Kidney (tissue), 14 donors: ENCODE results near the gene ZSWIM6. TPM values are rescaled to one million over a fixed set of nuclear protein-coding genes. Genes with fewer than 3 reads are reported as not detected.

Source experiments
- DNase-seq, 5 donors: peaks; one replicate each; pipeline ENCODE4 v3.0.0-alpha.2; 2013 to 2020
- FAIRE-seq: peaks from 2 replicates; lab custom pipeline; 2012; peaks lifted over from hg19 to GRCh38; lab: Jason Lieb, UNC
- H3K27ac ChIP-seq, 2 donors: one replicate each; pipeline ENCODE4 v1.7.0; 2013; ENCODE audit warnings: low read depth in 2 of 2, low read length in 2 of 2, inconsistent platforms in 1 of 2
- H3K27me3 ChIP-seq: one replicate; pipeline ENCODE4 v1.7.1; 2013; ENCODE audit warnings: low read length, inconsistent platforms; ENCODE audit not compliant: control insufficient read depth, insufficient read depth
- H3K36me3 ChIP-seq, 3 donors: one replicate each; pipeline versions ENCODE4 v1.7.0 to v1.7.1; 2013; ENCODE audit warnings: low read length in 3 of 3, control low read depth in 1 of 3, inconsistent platforms in 1 of 3; ENCODE audit not compliant: insufficient read depth in 3 of 3, control insufficient read depth in 2 of 3
- H3K4me1 ChIP-seq, 3 donors: one replicate each; pipeline versions ENCODE4 v1.7.0 to v1.7.1; 2013; ENCODE audit warnings: low read length in 3 of 3, inconsistent platforms in 1 of 3, low read depth in 1 of 3; ENCODE audit not compliant: control insufficient read depth in 2 of 3, insufficient read depth in 2 of 3
- H3K4me3 ChIP-seq, 3 donors: one replicate each; pipeline versions ENCODE4 v1.7.0 to v1.8.1; 2013; ENCODE audit warnings: low read length in 3 of 3, control low read depth in 1 of 3, inconsistent platforms in 1 of 3
- H3K9ac ChIP-seq, 3 donors: one replicate each; pipeline versions ENCODE4 v1.7.0 to v1.7.1; 2013; ENCODE audit warnings: low read length in 3 of 3, control low read depth in 1 of 3, inconsistent platforms in 1 of 3
- H3K9me3 ChIP-seq, 3 donors: one replicate each; pipeline versions ENCODE4 v1.7.0 to v1.7.1; 2013; ENCODE audit warnings: low read length in 3 of 3, control low read depth in 1 of 3, inconsistent platforms in 1 of 3; ENCODE audit not compliant: control insufficient read depth in 2 of 3, insufficient read depth in 1 of 3
- intact Hi-C: fragments of 100-400 bp; cut with DNase I; formaldehyde crosslinking; loops from one replicate; pipeline ENCODE4 v1.11.1; 2022
- polyA plus RNA-seq: library from polyadenylated mRNA; stranded (reverse); fragments of 350-450 nt; fragmentation: Illumina TruSeq; extraction: RNeasy Lipid Tissue Mini Kit (QIAGEN cat#74804); gene quantifications from one replicate; pipeline ENCODE4 v1.2.3, GENCODE V29; 2014; ENCODE audit warnings: low read depth, low replicate concordance; ENCODE audit not compliant: insufficient read depth
- total RNA-seq: library from RNA; stranded (reverse); fragmentation: NEBNext Ultra II Directional; extraction: Animal tissue kit (Norgen Biotek cat#: 25700); gene quantifications from one replicate; pipeline ENCODE4 v1.2.1, GENCODE V29; 2021
- TF ChIP-seq, protein P1 (sequence below): IDR thresholded peaks from 3 replicates; pipeline ENCODE4 v1.5.1; 2012; ENCODE audit warnings: mild to moderate bottlenecking, moderate library complexity, borderline replicate concordance; ENCODE audit not compliant: insufficient read depth; ENCODE audit errors: extremely low read depth
- donor health status: control.
- donor health status: control.
- donor health status: control.
- donor health status: control.
- donor health status: control.
- donor health status: DM: yes; HTN: yes; CAD: no.
- donor health status: Normal renal cell carcinoma (clear cell type).

Gene ZSWIM6
- total and polyA plus RNA-seq, 2 donors from 2014 or later: 2.9 to 20.3 TPM

DNA sequence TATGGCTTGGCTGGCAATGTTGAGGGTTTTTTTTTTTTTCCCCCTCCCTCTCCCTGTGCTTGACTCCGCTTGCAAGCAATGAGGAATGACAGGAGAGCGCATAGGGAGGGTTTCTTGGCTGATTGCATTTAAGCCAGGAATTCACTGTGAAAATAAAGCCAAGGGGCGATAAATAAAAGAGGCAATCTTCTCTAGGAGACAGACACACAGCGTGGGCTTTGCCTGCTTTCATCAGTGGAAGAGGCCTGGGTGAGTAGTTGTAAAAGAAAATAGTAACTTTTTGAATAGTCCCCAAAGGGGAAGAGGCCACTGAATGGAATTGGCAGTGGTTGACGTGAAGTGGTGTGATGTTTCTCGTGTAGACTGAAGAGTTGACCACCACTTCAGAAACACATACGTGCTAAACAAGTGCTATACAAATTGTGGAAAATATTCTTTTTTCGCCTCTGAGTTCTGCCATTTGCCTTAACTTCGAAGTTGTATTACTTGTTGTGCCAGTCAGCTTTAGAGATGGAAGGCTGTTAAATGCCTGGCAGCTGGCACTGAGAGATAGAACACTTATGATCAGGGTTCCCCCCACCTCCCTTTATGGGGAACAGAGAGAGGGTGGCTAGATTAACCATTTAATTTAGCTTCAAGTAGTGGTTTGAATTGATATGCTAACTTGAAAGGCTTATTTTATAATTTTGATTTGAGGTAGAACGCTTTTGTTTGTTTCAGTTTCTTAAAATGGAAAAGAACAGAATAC, 3.0 kb downstream of the ZSWIM6 start:
- intact Hi-C loops: no loop called here
- FAIRE-seq (no peak), DNase-seq (peak in 4 of 5 donors; percentile 75 to 95 (median 88))
- Histone ChIP-seq H3K27ac (no peak overlapping the region), H3K27me3 (no peaks in the 10 kb centered on the region), H3K36me3 (no peaks in the 10 kb centered on the region), H3K9ac (peak overlapping the region in 1 of 3 donors; percentile 86), H3K4me3 (peak overlapping the region; percentile 55 to 86 (median 66)), H3K9me3 (no peaks in the 10 kb centered on the region), H3K4me1 (peaks cover 0 to 5% (median 0%) of the 10 kb centered on the region in 3 donors)
- TF ChIP-seq, protein P1, sequence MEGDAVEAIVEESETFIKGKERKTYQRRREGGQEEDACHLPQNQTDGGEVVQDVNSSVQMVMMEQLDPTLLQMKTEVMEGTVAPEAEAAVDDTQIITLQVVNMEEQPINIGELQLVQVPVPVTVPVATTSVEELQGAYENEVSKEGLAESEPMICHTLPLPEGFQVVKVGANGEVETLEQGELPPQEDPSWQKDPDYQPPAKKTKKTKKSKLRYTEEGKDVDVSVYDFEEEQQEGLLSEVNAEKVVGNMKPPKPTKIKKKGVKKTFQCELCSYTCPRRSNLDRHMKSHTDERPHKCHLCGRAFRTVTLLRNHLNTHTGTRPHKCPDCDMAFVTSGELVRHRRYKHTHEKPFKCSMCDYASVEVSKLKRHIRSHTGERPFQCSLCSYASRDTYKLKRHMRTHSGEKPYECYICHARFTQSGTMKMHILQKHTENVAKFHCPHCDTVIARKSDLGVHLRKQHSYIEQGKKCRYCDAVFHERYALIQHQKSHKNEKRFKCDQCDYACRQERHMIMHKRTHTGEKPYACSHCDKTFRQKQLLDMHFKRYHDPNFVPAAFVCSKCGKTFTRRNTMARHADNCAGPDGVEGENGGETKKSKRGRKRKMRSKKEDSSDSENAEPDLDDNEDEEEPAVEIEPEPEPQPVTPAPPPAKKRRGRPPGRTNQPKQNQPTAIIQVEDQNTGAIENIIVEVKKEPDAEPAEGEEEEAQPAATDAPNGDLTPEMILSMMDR: no peak

GRCh38 chr5:61339764-61340163, 7.7 kb downstream of the ZSWIM6 start:
- H3K9ac ChIP-seq: no peak overlapping the region
- peaks cover 0 to 14% (median 5%) of the 10 kb centered on the region in 3 donors for H3K4me1 ChIP-seq
- no peak overlapping the region for H3K4me3 ChIP-seq
- H3K36me3 ChIP-seq: no peaks in the 10 kb centered on the region
- DNase-seq (no peak), FAIRE-seq (no peak)
- TF ChIP-seq, protein P1: no peak
- H3K27ac ChIP-seq: no peak overlapping the region
- intact Hi-C loops: no loop called here
- H3K27me3 ChIP-seq: no peaks in the 10 kb centered on the region
- no peaks in the 10 kb centered on the region for H3K9me3 ChIP-seq

DNA sequence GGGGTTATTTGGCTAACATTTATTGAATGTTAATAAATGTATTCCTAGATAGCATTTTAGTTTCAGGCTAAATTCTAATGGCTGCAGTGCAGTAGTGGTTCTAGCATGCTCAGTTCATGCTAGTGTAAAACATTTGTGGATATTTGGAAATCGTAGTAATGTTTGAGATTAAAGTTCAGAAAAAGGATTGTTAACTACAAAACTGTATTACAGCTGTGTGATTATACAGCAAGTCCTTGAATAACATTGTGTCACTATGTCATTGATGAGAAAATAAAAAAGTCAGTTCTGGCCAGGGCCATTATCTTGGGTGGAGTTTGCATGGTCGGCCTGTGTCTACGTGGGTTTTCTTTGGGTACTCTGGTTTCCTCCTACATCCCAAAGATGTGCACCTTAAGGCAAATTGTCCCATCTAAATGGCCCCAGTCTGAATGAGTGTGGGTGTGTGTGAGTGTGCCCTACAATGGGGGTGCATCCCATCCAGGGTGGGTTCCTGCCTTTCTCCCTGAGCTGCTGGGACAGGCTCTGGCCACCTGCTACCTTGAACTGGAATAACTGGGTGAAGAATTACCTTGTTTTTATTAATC, 8.8 kb downstream of the ZSWIM6 start:
- FAIRE-seq (no peak), DNase-seq (no peak)
- intact Hi-C loops: no loop called here
- Histone ChIP-seq H3K27me3 (no peaks in the 10 kb centered on the region), H3K9ac (no peak overlapping the region), H3K4me1 (peaks cover 0 to 14% (median 3%) of the 10 kb centered on the region in 3 donors), H3K9me3 (no peaks in the 10 kb centered on the region), H3K36me3 (no peaks in the 10 kb centered on the region), H3K27ac (no peak overlapping the region), H3K4me3 (no peak overlapping the region)
- TF ChIP-seq, protein P1: no peak
